SK-N-SH (cell line): ENCODE data around the gene MDM4.

ENCODE experiments used
- EP300 ChIP-seq, 2 experiments: IDR thresholded peaks; 2 replicates each; pipeline versions ENCODE4 v1.4.0 to v1.6.1; 2012; ENCODE audit warnings: borderline replicate concordance in 1 of 2, low read depth in 1 of 2, low read length in 1 of 2
- RAD21 ChIP-seq: IDR thresholded peaks from 2 replicates; pipeline ENCODE4 v1.6.1; 2012; ENCODE audit warnings: mild to moderate bottlenecking, low read length
- RCOR1 ChIP-seq: fragments of 150-350 bp; IDR thresholded peaks from 2 replicates; pipeline ENCODE4 v1.6.1; 2017; ENCODE audit warnings: antibody characterized with exemption, low read length
- TAF1 ChIP-seq: IDR thresholded peaks from 2 replicates; pipeline ENCODE4 v1.6.1; 2012; ENCODE audit warnings: low read depth, mild to moderate bottlenecking, low read length, moderate library complexity, borderline replicate concordance

GRCh38 chr1:204550926-204551325 lies 34.7 kb downstream of the MDM4 start:
- TF ChIP-seq RCOR1: no peak
- TF ChIP-seq RAD21: no peak
- TF ChIP-seq EP300 (IDR thresholded peaks at IDR 0.05; ENCODE audit: borderline replicate concordance in 1 of 2, low read depth in 1 of 2, low read length in 1 of 2): no peak
- TF ChIP-seq TAF1: no peak
